ENCODE data around the gene NWD2. TPM values are rescaled to one million over a fixed set of nuclear protein-coding genes. Genes with fewer than 3 reads are reported as not detected.

NWD2 gene
- total and polyA plus RNA-seq, 2 donors (not counting 1 experiment from before 2014, with no cell fraction given): not detected

DNA sequence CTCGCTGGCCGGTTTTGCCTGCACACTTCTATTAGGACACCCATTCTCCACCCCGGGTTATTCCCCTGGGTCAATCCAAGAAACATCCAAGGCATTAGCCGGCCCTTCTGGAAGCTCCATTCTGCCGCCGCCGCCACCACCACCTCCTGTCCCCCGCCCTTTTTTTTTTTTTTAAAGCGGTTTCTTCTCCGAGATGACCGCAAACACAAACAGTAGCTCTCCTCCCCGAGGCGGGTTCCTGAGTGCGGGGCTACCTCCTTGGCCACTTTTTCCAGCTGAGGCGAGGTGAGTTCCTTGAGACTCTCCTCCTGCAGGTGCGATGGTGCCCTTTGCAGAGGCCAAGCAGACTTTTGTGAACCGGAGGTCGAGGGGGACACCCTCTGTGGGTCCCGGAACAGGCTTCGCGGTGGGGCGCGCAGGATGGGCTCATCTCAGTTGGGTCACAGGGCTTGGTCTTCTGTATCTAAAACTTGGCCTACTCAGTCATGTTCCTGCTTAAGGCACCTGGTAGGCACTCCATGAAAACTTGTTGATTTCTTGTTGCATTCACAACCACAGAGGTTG is 930 bp downstream of the NWD2 start:
- Histone ChIP-seq H3K4me1 (ENCODE audit: control insufficient read depth, extremely low read depth, insufficient read depth, low read length) (no peaks in the 10 kb centered on the region), H3K79me2 (ENCODE audit: control insufficient read depth, insufficient read depth, low read length) (no peaks in the 10 kb centered on the region), H3K9ac (ENCODE audit: insufficient read depth, low read length) (no peak overlapping the region), H3K36me3 (ENCODE audit: control insufficient read depth, insufficient read depth, low read length) (no peaks in the 10 kb centered on the region), H3K27ac (ENCODE audit: insufficient read depth, low read length) (no peak overlapping the region), H4K20me1 (ENCODE audit: control insufficient read depth, extremely low read depth, insufficient read depth, low read length) (no peaks in the 10 kb centered on the region), H3K9me3 (ENCODE audit: control insufficient read depth, insufficient read depth, low read depth, low read length) (no peaks in the 10 kb centered on the region), H2AFZ (ENCODE audit: low read length) (no peak overlapping the region), H3K27me3 (ENCODE audit: control insufficient read depth, insufficient read depth, low read length) (no peaks in the 10 kb centered on the region), H3K4me2 (ENCODE audit: extremely low read depth, insufficient read depth, low read length) (no peak overlapping the region), H3K4me3 (replicated peaks in 1 of 4; ENCODE audit: control extremely low read depth in 1 of 4, insufficient read depth in 1 of 4, low read depth in 3 of 4, low read length in 4 of 4) (no peak overlapping the region)
- TF ChIP-seq, protein P1, sequence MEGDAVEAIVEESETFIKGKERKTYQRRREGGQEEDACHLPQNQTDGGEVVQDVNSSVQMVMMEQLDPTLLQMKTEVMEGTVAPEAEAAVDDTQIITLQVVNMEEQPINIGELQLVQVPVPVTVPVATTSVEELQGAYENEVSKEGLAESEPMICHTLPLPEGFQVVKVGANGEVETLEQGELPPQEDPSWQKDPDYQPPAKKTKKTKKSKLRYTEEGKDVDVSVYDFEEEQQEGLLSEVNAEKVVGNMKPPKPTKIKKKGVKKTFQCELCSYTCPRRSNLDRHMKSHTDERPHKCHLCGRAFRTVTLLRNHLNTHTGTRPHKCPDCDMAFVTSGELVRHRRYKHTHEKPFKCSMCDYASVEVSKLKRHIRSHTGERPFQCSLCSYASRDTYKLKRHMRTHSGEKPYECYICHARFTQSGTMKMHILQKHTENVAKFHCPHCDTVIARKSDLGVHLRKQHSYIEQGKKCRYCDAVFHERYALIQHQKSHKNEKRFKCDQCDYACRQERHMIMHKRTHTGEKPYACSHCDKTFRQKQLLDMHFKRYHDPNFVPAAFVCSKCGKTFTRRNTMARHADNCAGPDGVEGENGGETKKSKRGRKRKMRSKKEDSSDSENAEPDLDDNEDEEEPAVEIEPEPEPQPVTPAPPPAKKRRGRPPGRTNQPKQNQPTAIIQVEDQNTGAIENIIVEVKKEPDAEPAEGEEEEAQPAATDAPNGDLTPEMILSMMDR (conservative IDR thresholded peaks at IDR 0.05 in 1 of 2, IDR thresholded peaks at IDR 0.05 in 1 of 2; ENCODE audit: low read depth in 1 of 2, low read length in 2 of 2): no peak
- TF ChIP-seq EZH2 (IDR thresholded peaks at IDR 0.05; ENCODE audit: low read length, missing control alignments): no peak
- DNase-seq (ENCODE audit: low read depth in 2 of 2): no peak

DNA sequence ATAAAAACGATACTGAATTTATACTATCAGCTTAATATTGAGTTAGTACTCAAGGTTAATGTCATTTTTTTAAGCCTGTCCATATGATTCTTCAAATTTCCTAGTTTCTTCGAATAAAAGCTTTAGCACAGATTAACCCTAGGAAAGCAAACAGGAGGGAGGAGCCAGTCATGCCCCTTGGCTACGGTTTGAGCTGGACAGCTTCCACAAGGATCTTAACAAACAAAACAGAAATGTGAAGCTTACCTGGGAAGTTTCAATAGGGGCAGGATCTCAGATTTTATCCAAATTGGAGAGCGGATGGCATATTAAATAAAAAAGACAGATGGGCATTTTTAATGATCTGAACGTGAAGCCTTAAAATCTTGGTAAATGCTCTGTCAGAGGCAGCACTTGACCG is 2.3 kb downstream of the NWD2 start:
- Histone ChIP-seq H3K9ac (ENCODE audit: insufficient read depth, low read length) (no peak overlapping the region), H3K27me3 (ENCODE audit: control insufficient read depth, insufficient read depth, low read length) (no peaks in the 10 kb centered on the region), H3K27ac (ENCODE audit: insufficient read depth, low read length) (no peak overlapping the region), H3K79me2 (ENCODE audit: control insufficient read depth, insufficient read depth, low read length) (no peaks in the 10 kb centered on the region), H3K4me3 (replicated peaks in 1 of 4; ENCODE audit: control extremely low read depth in 1 of 4, insufficient read depth in 1 of 4, low read depth in 3 of 4, low read length in 4 of 4) (no peak overlapping the region), H3K9me3 (ENCODE audit: control insufficient read depth, insufficient read depth, low read depth, low read length) (no peaks in the 10 kb centered on the region), H4K20me1 (ENCODE audit: control insufficient read depth, extremely low read depth, insufficient read depth, low read length) (no peaks in the 10 kb centered on the region), H2AFZ (ENCODE audit: low read length) (no peak overlapping the region), H3K4me1 (ENCODE audit: control insufficient read depth, extremely low read depth, insufficient read depth, low read length) (no peaks in the 10 kb centered on the region), H3K4me2 (ENCODE audit: extremely low read depth, insufficient read depth, low read length) (no peak overlapping the region), H3K36me3 (ENCODE audit: control insufficient read depth, insufficient read depth, low read length) (no peaks in the 10 kb centered on the region)
- DNase-seq (ENCODE audit: low read depth in 2 of 2): no peak
- TF ChIP-seq, protein P1 (conservative IDR thresholded peaks at IDR 0.05 in 1 of 2, IDR thresholded peaks at IDR 0.05 in 1 of 2; ENCODE audit: low read depth in 1 of 2, low read length in 2 of 2): no peak
- TF ChIP-seq EZH2 (IDR thresholded peaks at IDR 0.05; ENCODE audit: low read length, missing control alignments): no peak

DNA sequence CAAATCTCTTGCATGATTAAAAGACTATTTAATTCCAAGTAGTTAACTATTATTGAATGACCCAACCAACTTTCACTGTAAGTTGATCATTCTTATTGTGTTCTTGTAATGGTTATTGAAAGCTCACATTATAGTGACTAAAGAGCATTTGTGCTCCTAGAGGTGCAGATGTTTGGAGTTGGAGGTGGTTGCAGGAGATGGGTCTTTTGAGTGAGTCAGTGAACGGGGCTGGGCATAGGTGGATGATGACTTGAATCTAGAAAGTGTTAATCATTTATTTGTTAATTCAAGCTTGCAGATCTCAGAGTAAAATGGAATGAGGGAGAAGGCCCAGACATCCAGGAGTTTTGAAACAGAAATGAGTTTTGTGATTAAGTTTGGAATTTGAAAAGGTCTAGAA is 13.7 kb downstream of the NWD2 start:
- no peak for DNase-seq (ENCODE audit: low read depth in 2 of 2)
- Histone ChIP-seq H2AFZ (ENCODE audit: low read length) (no peak overlapping the region), H3K36me3 (ENCODE audit: control insufficient read depth, insufficient read depth, low read length) (no peaks in the 10 kb centered on the region), H3K27ac (ENCODE audit: insufficient read depth, low read length) (no peak overlapping the region), H3K4me3 (replicated peaks in 1 of 4; ENCODE audit: control extremely low read depth in 1 of 4, insufficient read depth in 1 of 4, low read depth in 3 of 4, low read length in 4 of 4) (no peak overlapping the region), H3K9me3 (ENCODE audit: control insufficient read depth, insufficient read depth, low read depth, low read length) (no peaks in the 10 kb centered on the region), H3K79me2 (ENCODE audit: control insufficient read depth, insufficient read depth, low read length) (no peaks in the 10 kb centered on the region), H3K9ac (ENCODE audit: insufficient read depth, low read length) (no peak overlapping the region), H3K27me3 (ENCODE audit: control insufficient read depth, insufficient read depth, low read length) (no peaks in the 10 kb centered on the region), H3K4me1 (ENCODE audit: control insufficient read depth, extremely low read depth, insufficient read depth, low read length) (no peaks in the 10 kb centered on the region), H4K20me1 (ENCODE audit: control insufficient read depth, extremely low read depth, insufficient read depth, low read length) (no peaks in the 10 kb centered on the region), H3K4me2 (ENCODE audit: extremely low read depth, insufficient read depth, low read length) (no peak overlapping the region)
- TF ChIP-seq, protein P1 (conservative IDR thresholded peaks at IDR 0.05 in 1 of 2, IDR thresholded peaks at IDR 0.05 in 1 of 2; ENCODE audit: low read depth in 1 of 2, low read length in 2 of 2): no peak
- TF ChIP-seq EZH2 (IDR thresholded peaks at IDR 0.05; ENCODE audit: low read length, missing control alignments): no peak

All from fibroblast of lung (primary cell).